HEK293 (cell line): ENCODE results near the gene NDUFA8.

ENCODE experiments used
- CTCF ChIA-PET: fragments of 350-600 bp; formaldehyde crosslinking; extraction: SDS; loops from one replicate; lab custom pipeline; 2021; ENCODE audit warnings: antibody characterized with exemption; lab: Yijun Ruan, JAX
- POLR2A ChIA-PET: fragments of 300-600 bp; formaldehyde crosslinking; extraction: SDS; loops from one replicate; lab custom pipeline; 2020; ENCODE audit warnings: antibody characterized with exemption, inconsistent platforms; lab: Yijun Ruan, JAX
- H3K27ac ChIP-seq: fragments of 200-500 bp; sonication (Bioruptor generic); 2 replicates; pipeline ENCODE4 v1.5.1; 2014; ENCODE audit warnings: low read depth, low read length, control low read depth, inconsistent platforms; ENCODE audit errors: extremely low read depth
- H3K36me3 ChIP-seq, 2 experiments: fragments of 200-500 bp in 1 of 2; sonication (Bioruptor generic) in 1 of 2; 1 replicate in 1 of 2; 2 replicates in 1 of 2; pipeline ENCODE4 v1.5.1; 2014 to 2017; ENCODE audit warnings: inconsistent platforms in 2 of 2, low read length in 2 of 2; ENCODE audit not compliant: control insufficient read depth in 2 of 2, insufficient read depth in 1 of 2
- H3K4me1 ChIP-seq: fragments of 200-500 bp; sonication (Bioruptor generic); 2 replicates; pipeline ENCODE4 v1.5.1; 2014; ENCODE audit warnings: mild to moderate bottlenecking, low read length, inconsistent platforms; ENCODE audit not compliant: control insufficient read depth, insufficient read depth
- H3K4me3 ChIP-seq: 2 replicates; pipeline ENCODE4 v1.5.1; 2011; ENCODE audit warnings: low read depth, mild to moderate bottlenecking, control low read depth, low read length, moderate library complexity
- H3K9me3 ChIP-seq: fragments of 200-500 bp; sonication (Bioruptor generic); 2 replicates; pipeline ENCODE4 v1.5.1; 2014; ENCODE audit warnings: low read depth, low read length, inconsistent platforms; ENCODE audit not compliant: control insufficient read depth, insufficient read depth
- CTCF ChIP-seq: fragments of 450-650 bp; formaldehyde crosslinking; IDR thresholded peaks from 2 replicates; pipeline ENCODE4 v1.5.1; 2016; ENCODE audit warnings: missing biosample characterization, missing genetic modification characterization
- EGR2 ChIP-seq: fragments of 450-650 bp; formaldehyde crosslinking; IDR thresholded peaks from 2 replicates; pipeline ENCODE4 v1.5.1; 2016; ENCODE audit warnings: low read depth, missing biosample characterization, missing genetic modification characterization
- GLI4 ChIP-seq: fragments of 450-650 bp; formaldehyde crosslinking; IDR thresholded peaks from 2 replicates; pipeline ENCODE4 v1.5.1; 2016; ENCODE audit warnings: missing biosample characterization, missing genetic modification characterization
- GLIS2 ChIP-seq: fragments of 450-650 bp; formaldehyde crosslinking; IDR thresholded peaks from 2 replicates; pipeline ENCODE4 v1.5.1; 2016; ENCODE audit warnings: missing biosample characterization, missing genetic modification characterization
- HOXA7 ChIP-seq: sonication (generic); formaldehyde crosslinking; IDR thresholded peaks from 2 replicates; pipeline ENCODE4 v1.8.1; 2022; ENCODE audit warnings: missing genetic modification reagents, borderline replicate concordance
- KLF10 ChIP-seq: fragments of 450-650 bp; IDR thresholded peaks from 2 replicates; pipeline ENCODE4 v1.5.1; 2018; ENCODE audit warnings: missing biosample characterization, mild to moderate bottlenecking, missing genetic modification characterization
- PRDM4 ChIP-seq: fragments of 450-650 bp; formaldehyde crosslinking; IDR thresholded peaks from 2 replicates; pipeline ENCODE4 v1.5.1; 2017; ENCODE audit warnings: missing biosample characterization, missing genetic modification characterization
- SCRT2 ChIP-seq: fragments of 450-650 bp; formaldehyde crosslinking; IDR thresholded peaks from 2 replicates; pipeline ENCODE4 v1.5.1; 2016; ENCODE audit warnings: missing biosample characterization, missing genetic modification characterization
- YY1 ChIP-seq: fragments of 450-650 bp; formaldehyde crosslinking; IDR thresholded peaks from 2 replicates; pipeline ENCODE4 v1.5.1; 2018; ENCODE audit warnings: missing biosample characterization, missing genetic modification characterization
- ZNF146 ChIP-seq: fragments of 450-650 bp; formaldehyde crosslinking; IDR thresholded peaks from 2 replicates; pipeline ENCODE4 v1.5.1; 2016; ENCODE audit warnings: missing biosample characterization, missing genetic modification characterization
- ZNF2 ChIP-seq: fragments of 450-650 bp; formaldehyde crosslinking; IDR thresholded peaks from 2 replicates; pipeline ENCODE4 v1.5.1; 2016; ENCODE audit warnings: missing biosample characterization, missing genetic modification characterization
- ZNF266 ChIP-seq: fragments of 450-650 bp; formaldehyde crosslinking; IDR thresholded peaks from 2 replicates; pipeline ENCODE4 v1.5.1; 2016; ENCODE audit warnings: missing biosample characterization, missing genetic modification characterization, low read depth
- ZNF280C ChIP-seq: fragments of 450-650 bp; formaldehyde crosslinking; IDR thresholded peaks from 2 replicates; pipeline ENCODE4 v1.5.1; 2016; ENCODE audit warnings: missing biosample characterization, missing genetic modification characterization
- ZNF37A ChIP-seq: fragments of 450-650 bp; IDR thresholded peaks from 2 replicates; pipeline ENCODE4 v1.5.1; 2018; ENCODE audit warnings: missing biosample characterization, missing genetic modification characterization
- ZNF426 ChIP-seq: fragments of 450-650 bp; formaldehyde crosslinking; IDR thresholded peaks from 2 replicates; pipeline ENCODE4 v1.5.1; 2017; ENCODE audit warnings: missing biosample characterization, missing genetic modification characterization, mild to moderate bottlenecking, inconsistent platforms, moderate library complexity
- ZNF555 ChIP-seq: fragments of 450-650 bp; formaldehyde crosslinking; conservative IDR thresholded peaks from 2 replicates; pipeline ENCODE4 v1.5.1; 2017; ENCODE audit warnings: missing biosample characterization, mild to moderate bottlenecking, missing genetic modification characterization, inconsistent platforms
- ZNF596 ChIP-seq: fragments of 450-650 bp; IDR thresholded peaks from 2 replicates; pipeline ENCODE4 v1.5.0; 2018; ENCODE audit warnings: missing biosample characterization, mild to moderate bottlenecking, missing genetic modification characterization, moderate library complexity
- ZNF654 ChIP-seq: fragments of 450-650 bp; formaldehyde crosslinking; IDR thresholded peaks from 2 replicates; pipeline ENCODE4 v1.5.1; 2016; ENCODE audit warnings: low read depth, missing biosample characterization, missing genetic modification characterization
- ZNF747 ChIP-seq: fragments of 450-650 bp; formaldehyde crosslinking; IDR thresholded peaks from 2 replicates; pipeline ENCODE4 v1.5.1; 2016; ENCODE audit warnings: missing biosample characterization, missing genetic modification characterization
- ZNF768 ChIP-seq: fragments of 450-650 bp; formaldehyde crosslinking; IDR thresholded peaks from 2 replicates; pipeline ENCODE4 v1.5.1; 2018; ENCODE audit warnings: missing biosample characterization, mild to moderate bottlenecking, missing genetic modification characterization
- ZNF776 ChIP-seq: fragments of 450-650 bp; formaldehyde crosslinking; IDR thresholded peaks from 2 replicates; pipeline ENCODE4 v1.5.0; 2017; ENCODE audit warnings: missing biosample characterization, missing genetic modification characterization, borderline replicate concordance
- ZNF777 ChIP-seq: fragments of 450-650 bp; formaldehyde crosslinking; IDR thresholded peaks from 2 replicates; pipeline ENCODE4 v1.5.1; 2017; ENCODE audit warnings: missing biosample characterization, missing genetic modification characterization, borderline replicate concordance
- TF ChIP-seq, protein P1 (sequence below): fragments of 450-650 bp; formaldehyde crosslinking; IDR thresholded peaks from 2 replicates; pipeline ENCODE4 v1.5.1; 2016; ENCODE audit warnings: missing biosample characterization, missing genetic modification characterization

Gene NDUFA8

DNA sequence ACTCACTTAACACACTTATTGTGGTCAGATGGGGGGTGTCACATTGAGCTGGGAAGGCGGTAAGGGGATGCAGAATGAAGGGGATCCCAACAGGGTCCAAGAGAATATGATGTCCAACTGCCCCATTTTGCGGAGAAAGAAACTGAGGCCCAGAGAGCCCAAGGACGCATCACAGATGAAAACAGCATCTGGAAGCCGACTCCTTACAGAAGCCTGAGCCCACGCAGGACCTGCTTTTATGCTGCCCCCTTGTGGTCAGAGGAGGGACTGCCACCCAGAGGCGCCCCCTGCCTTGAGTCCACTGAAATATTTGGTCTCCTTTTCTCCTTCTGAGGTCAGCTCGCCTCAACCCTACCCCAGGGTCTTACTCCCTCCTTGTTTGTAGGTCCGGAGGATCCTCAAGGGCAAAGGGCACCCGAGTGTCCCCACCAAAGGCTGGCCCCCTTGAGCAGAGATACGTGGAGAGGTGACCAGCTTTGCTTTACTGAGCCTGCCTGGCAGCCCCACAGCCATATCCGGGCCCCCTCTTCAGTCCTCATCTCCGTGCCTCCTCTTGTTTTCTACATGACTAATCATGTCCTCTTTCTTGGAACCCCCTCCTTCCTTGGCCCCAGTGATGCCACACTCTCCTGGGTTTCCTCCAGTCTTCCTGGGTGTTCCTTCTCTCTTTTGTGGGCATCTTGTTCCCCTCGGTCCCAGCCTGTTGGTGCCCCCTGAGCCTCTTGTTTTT, 36.5 kb downstream of the NDUFA8 start:
- POLR2A ChIA-PET: interaction anchor here (1.4 kb wide), 1 partner anchor 24 kb away, joined by 3 read pairs; no protein-coding TSS in a partner anchor
- Histone ChIP-seq H3K4me3 (no peak overlapping the region), H3K36me3 (no peaks in the 10 kb centered on the region), H3K27ac (no peak overlapping the region), H3K4me1 (no peaks in the 10 kb centered on the region), H3K9me3 (no peaks in the 10 kb centered on the region)
- CTCF ChIA-PET: interaction anchor here (0.5 to 12.1 kb wide), 55 partner anchors 9 to 929 kb away, joined by 3 to 473 read pairs (median 4); partner anchors contain the start of genes LHX6, MORN5, NDUFA8 and TTLL11
- no peak for TF ChIP-seq EGR2 (tag by site-specific recombination)
- no peak for TF ChIP-seq SCRT2
- TF ChIP-seq ZNF747 (tag by site-specific recombination): no peak
- no peak for TF ChIP-seq ZNF280C (tag by site-specific recombination)
- peak; percentile 84 for TF ChIP-seq CTCF
- no peak for TF ChIP-seq ZNF146 (tag by site-specific recombination)
- TF ChIP-seq ZNF768 (tag by site-specific recombination): peak; percentile 68; the same call in 1 of the 2 replicates
- no peak for TF ChIP-seq ZNF776
- TF ChIP-seq KLF10: no peak
- 0 out of 2 replicates have a peak, but pooled peaks have one; percentile 4 for TF ChIP-seq ZNF596 (tag by site-specific recombination)
- no peak for TF ChIP-seq GLI4 (tag by site-specific recombination)
- TF ChIP-seq HOXA7 (CRISPR knock-in tag): no peak
- TF ChIP-seq ZNF777 (tag by site-specific recombination): no peak
- no peak for TF ChIP-seq YY1
- no peak for TF ChIP-seq PRDM4 (tag by site-specific recombination)
- TF ChIP-seq ZNF654 (tag by site-specific recombination): peak; percentile 54
- TF ChIP-seq GLIS2: no peak
- no peak for TF ChIP-seq ZNF426 (tag by site-specific recombination)
- no peak for TF ChIP-seq ZNF555 (tag by site-specific recombination)
- no peak for TF ChIP-seq ZNF2
- no peak for TF ChIP-seq ZNF37A (tag by site-specific recombination)
- TF ChIP-seq, protein P1, sequence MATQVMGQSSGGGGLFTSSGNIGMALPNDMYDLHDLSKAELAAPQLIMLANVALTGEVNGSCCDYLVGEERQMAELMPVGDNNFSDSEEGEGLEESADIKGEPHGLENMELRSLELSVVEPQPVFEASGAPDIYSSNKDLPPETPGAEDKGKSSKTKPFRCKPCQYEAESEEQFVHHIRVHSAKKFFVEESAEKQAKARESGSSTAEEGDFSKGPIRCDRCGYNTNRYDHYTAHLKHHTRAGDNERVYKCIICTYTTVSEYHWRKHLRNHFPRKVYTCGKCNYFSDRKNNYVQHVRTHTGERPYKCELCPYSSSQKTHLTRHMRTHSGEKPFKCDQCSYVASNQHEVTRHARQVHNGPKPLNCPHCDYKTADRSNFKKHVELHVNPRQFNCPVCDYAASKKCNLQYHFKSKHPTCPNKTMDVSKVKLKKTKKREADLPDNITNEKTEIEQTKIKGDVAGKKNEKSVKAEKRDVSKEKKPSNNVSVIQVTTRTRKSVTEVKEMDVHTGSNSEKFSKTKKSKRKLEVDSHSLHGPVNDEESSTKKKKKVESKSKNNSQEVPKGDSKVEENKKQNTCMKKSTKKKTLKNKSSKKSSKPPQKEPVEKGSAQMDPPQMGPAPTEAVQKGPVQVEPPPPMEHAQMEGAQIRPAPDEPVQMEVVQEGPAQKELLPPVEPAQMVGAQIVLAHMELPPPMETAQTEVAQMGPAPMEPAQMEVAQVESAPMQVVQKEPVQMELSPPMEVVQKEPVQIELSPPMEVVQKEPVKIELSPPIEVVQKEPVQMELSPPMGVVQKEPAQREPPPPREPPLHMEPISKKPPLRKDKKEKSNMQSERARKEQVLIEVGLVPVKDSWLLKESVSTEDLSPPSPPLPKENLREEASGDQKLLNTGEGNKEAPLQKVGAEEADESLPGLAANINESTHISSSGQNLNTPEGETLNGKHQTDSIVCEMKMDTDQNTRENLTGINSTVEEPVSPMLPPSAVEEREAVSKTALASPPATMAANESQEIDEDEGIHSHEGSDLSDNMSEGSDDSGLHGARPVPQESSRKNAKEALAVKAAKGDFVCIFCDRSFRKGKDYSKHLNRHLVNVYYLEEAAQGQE (tag by site-specific recombination): no peak
- no peak for TF ChIP-seq ZNF266 (tag by site-specific recombination)
- TF ChIP-seq, all 188 proteins: peak for 4
